SW 1271 (cell line): ENCODE data around the gene KCNIP3.

Source experiments
- DNase-seq, 2 experiments: peaks; one replicate each; lab custom pipeline; 2025; lab: John Stamatoyannopoulos, UW

KCNIP3 gene

GRCh38 chr2:95296011-95296410 is 1.1 kb upstream of the KCNIP3 start:
- no peak for DNase-seq

DNA sequence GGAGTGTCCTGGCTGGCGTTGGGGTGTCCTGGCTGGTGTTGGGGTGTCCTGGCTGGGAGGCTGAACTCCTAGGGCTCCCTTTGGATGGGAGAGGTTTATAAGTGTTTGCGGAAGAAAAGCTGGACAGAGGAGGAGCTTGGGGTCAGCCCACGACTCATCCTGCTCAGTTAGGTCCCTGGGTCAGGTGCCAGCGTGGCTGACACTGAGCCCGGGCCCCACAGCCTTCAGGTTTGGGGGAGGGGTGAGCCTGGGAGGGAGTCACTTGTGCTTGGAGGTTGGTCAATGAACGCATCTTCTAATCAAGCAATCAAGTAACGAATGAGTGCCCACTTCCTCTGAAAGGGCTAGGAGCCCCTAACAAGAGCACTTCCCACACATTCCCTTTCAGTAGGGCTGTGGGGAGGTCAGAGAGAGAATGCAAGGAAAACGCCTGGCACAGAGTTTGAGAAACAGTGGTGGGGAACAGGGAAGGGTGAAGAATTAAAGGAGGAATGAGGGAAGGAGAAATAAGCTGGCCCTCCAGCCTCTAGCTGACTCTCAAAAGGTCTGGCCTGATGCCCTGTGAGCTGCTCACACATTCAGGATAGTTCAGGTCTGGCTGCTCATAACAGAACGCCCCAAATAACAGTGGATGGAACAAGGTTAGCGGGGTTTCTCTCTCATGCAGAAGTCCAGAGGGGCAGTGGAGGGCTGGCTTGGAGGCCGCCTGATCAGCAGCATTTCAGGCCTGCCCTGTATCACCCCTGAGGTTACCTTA is 670 bp downstream of the KCNIP3 start:
- no peak for DNase-seq

- DNase-seq: no peak
Observed at GRCh38 chr2:95298486-95299111, 1.5 kb downstream of the KCNIP3 start.

DNA sequence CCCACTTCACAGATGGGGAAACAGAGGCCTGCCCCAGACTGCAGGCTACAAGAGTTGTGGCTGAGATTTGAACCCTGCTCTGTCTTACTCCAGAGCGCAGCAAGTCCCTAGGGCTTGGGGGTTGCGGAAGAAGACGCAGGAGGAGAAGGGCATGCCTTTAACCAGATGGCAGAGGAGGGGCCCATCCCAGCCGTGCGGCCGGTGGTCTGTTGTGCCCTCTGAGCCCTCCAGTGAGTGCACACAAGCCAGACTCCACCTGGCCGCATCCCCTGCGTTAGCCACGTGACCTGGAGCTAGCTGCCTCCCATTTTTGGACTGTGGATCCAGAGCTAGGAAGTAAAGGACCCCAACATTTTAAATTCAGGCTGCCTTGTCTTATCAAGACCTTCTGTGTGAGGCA is 2.8 kb downstream of the KCNIP3 start:
- DNase-seq: no peak

- no peak for DNase-seq
Observed at GRCh38 chr2:95300450-95300849, 3.3 kb downstream of the KCNIP3 start.

DNA sequence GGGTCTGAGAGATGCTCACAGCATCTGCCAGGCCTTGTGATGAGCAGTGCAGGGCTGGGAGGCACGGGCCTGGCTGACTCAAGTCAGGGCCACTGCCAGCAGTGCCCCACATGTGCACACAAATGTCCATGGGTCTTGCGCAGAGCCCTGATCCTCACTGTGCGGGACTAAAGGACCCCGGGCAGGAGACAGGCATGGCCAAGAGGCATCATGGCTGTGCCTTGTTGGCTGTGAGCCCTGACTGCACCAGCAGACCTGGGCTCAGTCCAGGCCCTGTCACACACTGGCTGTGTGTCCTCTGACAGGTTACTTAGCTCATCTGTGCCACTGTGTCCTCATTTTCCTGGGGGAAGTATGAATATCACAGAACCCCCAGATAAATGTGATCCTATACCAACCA is 4.0 kb downstream of the KCNIP3 start:
- DNase-seq: no peak

- DNase-seq: no peak
Observed at GRCh38 chr2:95301876-95302641, 4.9 kb downstream of the KCNIP3 start.

GRCh38 chr2:95303191-95303919 is 6.2 kb downstream of the KCNIP3 start:
- no peak for DNase-seq

DNA sequence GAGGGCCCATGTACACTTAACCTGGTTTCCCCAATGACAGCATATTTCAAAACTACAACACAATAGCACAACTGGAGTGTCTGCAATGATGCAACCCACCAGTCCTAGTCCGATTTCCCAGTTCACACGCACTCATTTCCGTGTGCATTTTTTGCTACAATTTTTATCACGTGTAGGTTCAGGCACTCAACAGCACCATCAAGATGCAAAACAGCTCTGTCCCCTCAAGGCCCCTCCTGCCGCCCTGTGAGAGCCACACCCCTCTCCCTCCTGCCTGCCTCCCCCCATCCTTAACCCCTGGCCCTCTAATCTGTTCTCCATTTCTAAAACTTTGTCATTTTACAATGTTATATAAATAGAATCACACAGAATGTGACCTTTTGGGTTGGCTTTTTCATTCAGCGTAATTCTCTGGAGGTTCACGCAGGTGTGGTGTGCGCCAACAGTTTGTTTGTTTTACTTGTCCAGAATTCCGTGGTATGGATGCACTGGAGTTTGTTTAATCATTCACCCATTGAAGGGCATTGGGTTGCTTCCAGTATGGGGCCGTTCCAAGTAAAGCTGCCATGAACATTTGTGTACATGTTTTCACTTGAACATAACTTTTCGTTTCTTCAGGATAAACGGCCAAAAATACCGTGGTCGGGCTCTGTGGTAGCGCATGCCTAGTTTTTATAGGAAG is 8.4 kb downstream of the KCNIP3 start:
- DNase-seq: no peak

DNA sequence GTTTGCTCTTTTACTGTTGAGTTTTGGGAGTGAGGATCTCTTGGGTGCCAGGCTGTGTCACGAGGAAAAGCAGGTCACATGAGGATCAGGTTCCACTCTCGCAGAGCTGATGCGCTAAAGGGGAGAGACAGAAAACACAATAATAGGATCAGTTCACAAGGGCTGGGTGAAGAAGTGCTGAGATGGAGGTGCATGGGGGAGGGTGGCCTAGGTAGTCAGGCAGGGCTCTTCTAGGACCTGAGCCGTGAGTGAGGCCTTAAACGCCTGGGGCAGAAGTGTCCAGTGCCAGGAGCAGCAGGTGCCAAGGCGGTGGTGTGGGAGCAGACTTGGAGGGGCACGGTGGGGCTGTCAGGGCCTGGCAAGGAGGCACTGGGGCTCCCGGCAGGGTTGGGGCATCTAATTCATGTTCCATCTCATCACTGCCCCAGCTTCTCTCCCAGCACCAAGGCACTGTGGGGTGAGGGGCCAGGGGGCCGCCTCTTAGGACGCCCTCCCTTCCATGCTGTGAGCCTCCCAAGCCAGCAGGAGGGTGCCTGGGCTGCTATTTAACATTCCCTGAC is 9.3 kb downstream of the KCNIP3 start:
- DNase-seq: no peak

- DNase-seq: no peak
Observed at GRCh38 chr2:95307036-95307435, 9.9 kb downstream of the KCNIP3 start.

DNA sequence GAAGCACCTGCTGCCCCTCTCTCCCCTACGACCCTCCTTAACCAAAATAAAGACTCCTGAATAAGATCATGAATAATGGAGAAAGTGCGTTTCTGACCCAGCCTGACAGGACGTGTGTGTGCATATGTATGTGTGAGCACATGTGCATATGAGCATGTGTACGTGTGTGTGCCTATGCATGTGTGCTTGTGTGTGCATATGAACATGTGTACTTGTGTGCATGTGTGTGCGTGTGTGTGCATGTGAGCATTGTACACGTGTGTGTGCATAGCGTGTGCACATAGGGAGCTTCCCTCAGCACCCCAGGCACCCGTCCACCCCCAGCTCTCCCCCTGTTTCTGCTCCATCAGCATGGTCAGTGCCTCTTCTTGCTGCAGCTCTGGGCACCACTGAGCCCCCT is 10.7 kb downstream of the KCNIP3 start:
- DNase-seq: no peak

DNA sequence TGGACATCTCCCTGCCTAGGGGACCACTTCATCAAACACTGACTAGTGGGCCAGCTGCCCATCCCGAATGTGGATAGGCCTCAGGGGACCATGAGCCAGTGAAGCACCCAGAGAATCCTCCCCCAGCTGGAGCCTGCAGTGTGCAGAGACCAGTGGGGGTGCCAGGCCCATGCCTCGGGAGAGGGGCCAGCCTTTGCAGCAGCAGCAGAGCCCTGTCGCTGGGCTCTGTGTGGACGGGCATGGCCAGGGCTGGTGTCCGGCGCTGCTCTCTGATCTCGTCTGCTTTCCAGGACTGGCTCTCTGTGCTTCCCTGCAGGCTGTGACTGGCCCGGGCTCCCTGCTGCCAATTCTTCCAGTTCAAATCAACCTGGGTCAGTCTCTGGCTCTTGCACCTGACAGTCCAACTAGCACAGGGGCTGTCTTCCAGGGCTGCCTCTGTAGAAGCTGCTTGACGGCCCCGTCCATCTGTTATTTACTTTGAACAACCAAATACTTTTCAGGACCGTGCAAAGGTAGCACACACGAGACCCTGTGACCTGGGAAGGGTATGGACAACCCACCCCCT is 11.4 kb downstream of the KCNIP3 start:
- no peak for DNase-seq

- no peak for DNase-seq
Observed at GRCh38 chr2:95309599-95309998, 12.5 kb downstream of the KCNIP3 start.

GRCh38 chr2:95310216-95310615 is 13.1 kb downstream of the KCNIP3 start:
- DNase-seq: no peak

- DNase-seq: no peak
Observed at GRCh38 chr2:95310651-95311050, 13.5 kb downstream of the KCNIP3 start.

DNA sequence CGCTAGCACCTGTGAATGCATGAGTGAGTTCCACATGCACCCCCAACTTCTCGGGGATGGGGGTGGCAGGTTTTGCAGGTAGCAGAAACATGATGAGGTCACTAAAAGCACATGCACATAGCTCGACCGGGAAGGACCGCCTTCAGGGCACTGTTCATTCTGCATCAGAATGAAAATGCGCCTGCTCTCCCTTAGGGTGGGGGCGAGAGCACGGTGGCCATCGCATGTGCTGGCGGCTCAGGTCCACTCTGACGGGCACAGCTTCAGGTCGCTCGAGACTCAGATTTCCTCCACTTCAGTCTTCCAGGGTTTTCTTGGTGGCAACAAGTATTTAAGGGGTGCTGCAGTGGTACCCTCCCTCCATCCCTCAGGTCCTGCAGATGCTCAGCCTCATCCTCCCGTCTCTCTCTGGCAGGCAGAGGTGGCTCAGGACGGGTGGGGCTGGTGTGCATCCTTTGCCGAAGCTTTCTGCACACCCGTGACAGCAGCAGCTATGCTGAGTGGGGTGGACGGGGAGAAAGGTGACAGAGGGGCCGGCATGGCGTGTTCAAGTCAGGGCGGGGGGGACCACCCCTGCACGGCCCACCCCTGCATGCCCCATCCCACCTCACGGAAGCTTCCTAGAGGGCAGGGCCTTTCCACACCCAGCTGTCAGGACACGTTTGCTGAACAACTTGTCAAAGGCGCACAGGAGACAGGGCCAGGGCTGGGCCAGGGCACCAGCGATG is 14.8 kb downstream of the KCNIP3 start:
- DNase-seq: no peak

GRCh38 chr2:95312543-95313201 is 15.5 kb downstream of the KCNIP3 start:
- DNase-seq: no peak

DNA sequence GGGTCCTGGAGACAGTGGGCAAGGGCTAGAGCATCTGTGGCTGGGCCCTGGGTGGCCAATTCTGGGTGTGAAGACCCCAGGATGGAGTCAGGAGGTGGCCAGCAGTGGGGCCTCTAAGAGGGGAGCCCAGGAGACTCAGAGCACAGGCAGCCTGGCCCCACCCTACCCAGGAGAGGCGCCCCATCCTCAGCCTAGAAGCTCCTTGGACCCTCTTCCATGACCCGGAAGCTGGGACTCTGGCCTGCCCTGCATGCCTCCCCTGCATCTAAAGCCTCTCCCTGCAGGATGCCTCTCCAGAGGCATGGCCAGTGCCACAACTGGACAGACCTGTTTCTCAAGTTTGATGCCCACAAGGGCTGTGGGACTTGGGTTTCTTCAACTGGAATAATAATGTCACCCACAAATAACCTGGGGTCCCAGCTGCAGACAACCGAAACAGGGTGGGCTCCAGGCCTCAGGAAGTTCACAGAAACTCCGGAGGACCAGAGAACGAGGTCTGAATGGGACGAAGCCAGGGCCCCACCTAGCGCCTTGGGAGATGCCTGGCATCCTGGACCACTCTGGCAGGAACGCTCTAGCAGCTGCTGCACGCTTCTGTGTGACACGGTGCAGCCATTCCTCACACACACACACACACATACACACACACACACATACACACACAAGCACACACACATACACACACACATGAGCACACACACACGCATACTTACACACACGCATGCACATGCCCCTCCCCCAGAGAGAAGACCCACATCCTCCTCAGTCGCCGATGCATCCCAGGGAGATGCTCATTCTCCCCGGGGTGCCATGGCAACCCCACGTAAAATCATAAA is 16.4 kb downstream of the KCNIP3 start:
- no peak for DNase-seq
